Medulla oblongata (tissue), 1 donor: ENCODE data around the gene NSD1.
A peak's percentile ranks its signal among the peaks of the same experiment; 100 is the strongest.

Experiments
- DNase-seq: peaks from one replicate; pipeline ENCODE4 v3.0.0-alpha.2; 2015; ENCODE audit errors: extremely low spot score

The NSD1 gene

GRCh38 chr5:177307544-177308363 lies 174.2 kb downstream of the NSD1 start:
- no peak for DNase-seq

- no peak for DNase-seq
Measured at GRCh38 chr5:177308740-177309139, 175.2 kb downstream of the NSD1 start.

- DNase-seq, result no peak
Measured at GRCh38 chr5:177309351-177310191, 176.0 kb downstream of the NSD1 start.

GRCh38 chr5:177310332-177310731 lies 176.8 kb downstream of the NSD1 start:
- no peak for DNase-seq

GRCh38 chr5:177310757-177311391 lies 177.3 kb downstream of the NSD1 start:
- DNase-seq, result no peak

GRCh38 chr5:177311392-177311722 lies 177.8 kb downstream of the NSD1 start:
- no peak for DNase-seq

GRCh38 chr5:177311723-177312648 lies 178.4 kb downstream of the NSD1 start, which contains the start of gene MXD3:
Gene MXD3, minus strand, starts transcription at chr5:177311898. Its CDS starts 68 bp downstream, at chr5:177311830.
- peak; percentile 97 for DNase-seq

GRCh38 chr5:177312649-177313181 lies 179.1 kb downstream of the NSD1 start:
- no peak for DNase-seq

GRCh38 chr5:177313561-177314259 lies 180.1 kb downstream of the NSD1 start:
- DNase-seq, result no peak

GRCh38 chr5:177314376-177315342 lies 181.1 kb downstream of the NSD1 start:
- no peak for DNase-seq

- no peak for DNase-seq
Measured at GRCh38 chr5:177315411-177315810, 181.8 kb downstream of the NSD1 start.

- no peak for DNase-seq
Measured at GRCh38 chr5:177316005-177316404, 182.4 kb downstream of the NSD1 start.

- peak; percentile 78 for DNase-seq
Measured at GRCh38 chr5:177317959-177318377, 184.4 kb downstream of the NSD1 start.

GRCh38 chr5:177319913-177320588 lies 186.5 kb downstream of the NSD1 start:
- no peak for DNase-seq

GRCh38 chr5:177320879-177321278 lies 187.3 kb downstream of the NSD1 start:
- peak; percentile 67 for DNase-seq

- DNase-seq, result no peak
Measured at GRCh38 chr5:177325868-177326381, 192.4 kb downstream of the NSD1 start.

GRCh38 chr5:177327539-177328522 lies 194.3 kb downstream of the NSD1 start:
- DNase-seq, result no peak
